Caco-2 (cell line): ENCODE results near the gene CCDC70. TPM values are rescaled to one million over a fixed set of nuclear protein-coding genes. Genes with fewer than 3 reads are reported as not detected.

ENCODE experiments used
- BruUV-seq: library from RNA; stranded (reverse); fragments of 400-500 nt; replicated peaks from 2 replicates; lab custom pipeline; 2021; lab: Mats Ljungman, UMichigan
- CTCF ChIA-PET: fragments of 300-600 bp; sonication (Branson Sonifier 250); formaldehyde crosslinking; loops from one replicate; lab custom pipeline; 2022; ENCODE audit warnings: antibody characterized with exemption; lab: Charles Lee
- POLR2A ChIA-PET: fragments of 300-600 bp; sonication (Branson Sonifier 250); formaldehyde crosslinking; loops from one replicate; lab custom pipeline; 2022; ENCODE audit warnings: antibody characterized with exemption; lab: Charles Lee
- DNase-seq, 2 experiments: peaks; one replicate each; pipeline versions ENCODE4 v3.0.0 to v3.0.0-alpha.2; 2020 to 2022
- H3K27me3 ChIP-seq: replicated peaks from 2 replicates; pipeline ENCODE4 v1.6.0; 2011; ENCODE audit warnings: low read length; ENCODE audit not compliant: control insufficient read depth, insufficient read depth
- H3K36me3 ChIP-seq: 2 replicates; pipeline ENCODE4 v1.5.1; 2011; ENCODE audit warnings: low read length; ENCODE audit not compliant: control insufficient read depth, insufficient read depth
- H3K4me1 ChIP-seq: fragments of 250-450 bp; sonication (Bioruptor Pico); 2 replicates; pipeline ENCODE4 v1.5.1; 2020; ENCODE audit warnings: mild to moderate bottlenecking
- H3K4me3 ChIP-seq: 2 replicates; pipeline ENCODE4 v1.5.1; 2011; ENCODE audit warnings: low read depth, mild to moderate bottlenecking, control low read depth, low read length
- H3K9me3 ChIP-seq: fragments of 250-450 bp; sonication (Bioruptor Pico); 2 replicates; pipeline ENCODE4 v1.5.1; 2020; ENCODE audit warnings: mild to moderate bottlenecking, moderate library complexity
- H3K27ac Mint-ChIP-seq: one replicate; pipeline ENCODE4 v1.8.0; 2022; ENCODE audit warnings: mixed read lengths; ENCODE audit not compliant: unreplicated experiment
- H3K27me3 Mint-ChIP-seq: one replicate; pipeline ENCODE4 v1.8.0; 2022; ENCODE audit warnings: mixed read lengths; ENCODE audit not compliant: insufficient read depth, unreplicated experiment
- H3K36me3 Mint-ChIP-seq: one replicate; pipeline ENCODE4 v1.8.0; 2022; ENCODE audit warnings: mild to moderate bottlenecking, mixed read lengths; ENCODE audit not compliant: insufficient read depth, unreplicated experiment
- H3K4me1 Mint-ChIP-seq: one replicate; pipeline ENCODE4 v1.8.0; 2022; ENCODE audit warnings: low read depth, mixed read lengths; ENCODE audit not compliant: unreplicated experiment
- H3K4me3 Mint-ChIP-seq: one replicate; pipeline ENCODE4 v1.8.0; 2022; ENCODE audit warnings: mild to moderate bottlenecking, moderate library complexity, mixed read lengths; ENCODE audit not compliant: unreplicated experiment
- H3K9me3 Mint-ChIP-seq: one replicate; pipeline ENCODE4 v1.8.0; 2022; ENCODE audit warnings: mixed read lengths; ENCODE audit not compliant: unreplicated experiment
- intact Hi-C: fragments of 100-400 bp; cut with micrococcal nuclease; formaldehyde crosslinking; loops from one replicate; pipeline ENCODE4 v1.10.0; 2022; ENCODE audit not compliant: unreplicated experiment
- total RNA-seq: library from RNA; stranded (reverse); gene quantifications from 2 replicates; pipeline ENCODE4 v1.2.3, GENCODE V29; 2022
- TF ChIP-seq, protein P1 (sequence below), 2 experiments: fragments of 200-600 bp in 1 of 2; IDR thresholded peaks; 1 replicate in 1 of 2; 2 replicates in 1 of 2; pipeline versions ENCODE4 v1.5.1 to v1.8.0; 2011 to 2022; ENCODE audit warnings: antibody characterized with exemption in 1 of 2, control low read depth in 1 of 2, inconsistent platforms in 1 of 2, low read depth in 1 of 2, low read length in 1 of 2, mild to moderate bottlenecking in 1 of 2, moderate library complexity in 1 of 2; ENCODE audit not compliant: insufficient read depth in 1 of 2, severe bottlenecking in 1 of 2, unreplicated experiment in 1 of 2

The CCDC70 gene
- total RNA-seq, 1 experiment from 2014 or later, result not detected

GRCh38 chr13:51856027-51856736 is 5.6 kb upstream of the CCDC70 start:
- no peak overlapping the region for H3K4me3 ChIP-seq
- TF ChIP-seq, protein P1, sequence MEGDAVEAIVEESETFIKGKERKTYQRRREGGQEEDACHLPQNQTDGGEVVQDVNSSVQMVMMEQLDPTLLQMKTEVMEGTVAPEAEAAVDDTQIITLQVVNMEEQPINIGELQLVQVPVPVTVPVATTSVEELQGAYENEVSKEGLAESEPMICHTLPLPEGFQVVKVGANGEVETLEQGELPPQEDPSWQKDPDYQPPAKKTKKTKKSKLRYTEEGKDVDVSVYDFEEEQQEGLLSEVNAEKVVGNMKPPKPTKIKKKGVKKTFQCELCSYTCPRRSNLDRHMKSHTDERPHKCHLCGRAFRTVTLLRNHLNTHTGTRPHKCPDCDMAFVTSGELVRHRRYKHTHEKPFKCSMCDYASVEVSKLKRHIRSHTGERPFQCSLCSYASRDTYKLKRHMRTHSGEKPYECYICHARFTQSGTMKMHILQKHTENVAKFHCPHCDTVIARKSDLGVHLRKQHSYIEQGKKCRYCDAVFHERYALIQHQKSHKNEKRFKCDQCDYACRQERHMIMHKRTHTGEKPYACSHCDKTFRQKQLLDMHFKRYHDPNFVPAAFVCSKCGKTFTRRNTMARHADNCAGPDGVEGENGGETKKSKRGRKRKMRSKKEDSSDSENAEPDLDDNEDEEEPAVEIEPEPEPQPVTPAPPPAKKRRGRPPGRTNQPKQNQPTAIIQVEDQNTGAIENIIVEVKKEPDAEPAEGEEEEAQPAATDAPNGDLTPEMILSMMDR (IDR thresholded peaks at IDR 0.05; ENCODE audit: insufficient read depth in 1 of 2, low read depth in 1 of 2, low read length in 1 of 2, severe bottlenecking in 1 of 2, unreplicated experiment in 1 of 2), result no peak
- H3K36me3 Mint-ChIP-seq, result peaks cover 6% of the 10 kb centered on the region
- H3K4me3 Mint-ChIP-seq, result no peak overlapping the region
- DNase-seq, result peak; percentile 48 to 60
- H3K27me3 Mint-ChIP-seq, result no peaks in the 10 kb centered on the region
- H3K27me3 ChIP-seq, result no peaks in the 10 kb centered on the region
- peaks cover 39% of the 10 kb centered on the region for H3K4me1 Mint-ChIP-seq
- ChIA-PET POLR2A (interaction anchor here (0.6 kb wide), 1 partner anchor 53 kb away, joined by 3 read pairs; no protein-coding TSS in a partner anchor), CTCF (no interaction called here)
- BruUV-seq, result no TSS peak
- intact Hi-C loops, result loop anchor here (5.0 kb wide), 2 partner anchors 141 to 404 kb away; partner anchors contain the start of gene INTS6
- peaks cover 9% of the 10 kb centered on the region for H3K9me3 ChIP-seq
- peaks cover 11% of the 10 kb centered on the region for H3K9me3 Mint-ChIP-seq
- H3K36me3 ChIP-seq, result no peaks in the 10 kb centered on the region
- H3K27ac Mint-ChIP-seq, result peak overlapping the region; percentile 26
- H3K4me1 ChIP-seq, result peaks cover 36% of the 10 kb centered on the region

DNA sequence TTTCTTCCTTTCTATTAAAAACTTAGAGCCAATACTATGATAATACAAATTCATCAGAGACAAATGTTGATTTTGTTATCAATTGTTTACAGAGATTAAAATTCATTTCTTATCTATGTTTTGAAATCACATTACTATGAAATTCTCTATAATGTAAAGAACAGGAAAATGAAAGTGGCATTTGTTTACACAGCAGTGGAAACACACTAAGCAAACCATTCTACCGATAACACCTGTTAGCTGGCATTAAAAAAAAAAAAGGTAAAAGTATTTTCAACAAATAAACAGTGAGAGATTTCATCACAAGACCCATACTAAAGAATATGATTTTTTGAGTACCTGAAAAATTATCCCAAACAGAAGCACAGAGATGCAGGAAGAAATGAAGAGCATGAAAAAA is 4.8 kb upstream of the CCDC70 start:
- TF ChIP-seq, protein P1 (IDR thresholded peaks at IDR 0.05; ENCODE audit: insufficient read depth in 1 of 2, low read depth in 1 of 2, low read length in 1 of 2, severe bottlenecking in 1 of 2, unreplicated experiment in 1 of 2), result no peak
- POLR2A ChIA-PET, result interaction anchor here (0.6 kb wide), 1 partner anchor 52 kb away, joined by 4 read pairs; no protein-coding TSS in a partner anchor
- Mint-ChIP-seq H3K27me3 (no peaks in the 10 kb centered on the region), H3K4me1 (peaks cover 39% of the 10 kb centered on the region), H3K4me3 (no peak overlapping the region), H3K9me3 (peaks cover 11% of the 10 kb centered on the region), H3K27ac (no peak overlapping the region), H3K36me3 (peaks cover 6% of the 10 kb centered on the region)
- no TSS peak for BruUV-seq
- Histone ChIP-seq H3K9me3 (peaks cover 9% of the 10 kb centered on the region), H3K36me3 (no peaks in the 10 kb centered on the region), H3K4me3 (no peak overlapping the region), H3K4me1 (peaks cover 36% of the 10 kb centered on the region), H3K27me3 (no peaks in the 10 kb centered on the region)
- DNase-seq, result peak in 1 of 2 experiments; percentile 38
- CTCF ChIA-PET, result no interaction called here
- intact Hi-C loops, result loop anchor here (5.0 kb wide), 2 partner anchors 140 to 405 kb away; partner anchors contain the start of gene INTS6

DNA sequence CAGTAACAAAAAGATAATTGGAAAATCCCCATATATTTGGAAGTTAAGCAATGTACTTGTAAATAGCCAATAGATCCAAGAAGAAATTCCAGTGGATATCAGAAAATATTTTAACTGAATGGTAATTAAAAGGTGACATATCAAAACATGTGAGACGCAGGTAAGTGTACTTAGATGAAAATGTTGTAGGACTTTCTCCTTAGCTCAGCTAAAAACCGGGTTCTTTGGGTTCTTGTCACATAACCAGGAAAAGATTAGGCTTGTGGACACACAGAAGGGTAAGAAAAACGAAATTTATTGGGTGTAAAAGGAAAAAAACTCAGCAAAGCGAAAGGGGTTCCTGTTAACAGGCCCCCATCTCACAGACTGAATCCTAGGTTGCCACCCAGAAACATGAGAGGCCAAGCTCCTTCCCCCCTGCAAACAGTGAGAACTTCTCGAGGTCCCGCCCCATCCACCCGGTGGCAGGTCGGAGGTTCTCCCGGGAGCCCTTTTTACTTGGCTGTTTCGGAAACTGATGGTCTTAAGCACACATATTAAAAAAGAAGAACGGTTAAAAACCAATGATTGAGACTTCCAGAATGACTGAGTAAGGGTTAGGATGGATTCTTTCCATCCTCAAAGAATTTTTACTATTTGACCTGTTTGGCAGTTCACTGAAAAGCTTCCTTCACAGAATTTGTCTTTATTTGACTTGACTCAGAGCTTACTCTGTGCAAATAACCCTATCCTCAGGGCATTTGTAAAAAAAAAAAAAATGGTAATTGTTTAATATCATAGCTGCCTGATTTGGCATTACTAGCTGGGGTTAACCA is 3.1 kb upstream of the CCDC70 start:
- no TSS peak for BruUV-seq
- peak in 1 of 2 experiments; percentile 26 for DNase-seq
- peak overlapping the region; percentile 59 for H3K4me3 Mint-ChIP-seq
- peaks cover 39% of the 10 kb centered on the region for H3K4me1 Mint-ChIP-seq
- H3K9me3 ChIP-seq, result peaks cover 9% of the 10 kb centered on the region
- ChIA-PET CTCF (interaction anchor here (0.5 to 1.0 kb wide), 2 partner anchors 262 to 270 kb away, joined by 3 to 4 read pairs; partner anchors contain the start of gene NEK5), POLR2A (interaction anchor here (1.3 kb wide), 1 partner anchor 406 kb away, joined by 4 read pairs; the partner anchor contains the start of gene INTS6)
- H3K36me3 ChIP-seq, result no peaks in the 10 kb centered on the region
- intact Hi-C loops, result loop anchor here (5.0 kb wide), 2 partner anchors 139 to 406 kb away; partner anchors contain the start of gene INTS6
- TF ChIP-seq, protein P1 (IDR thresholded peaks at IDR 0.05; ENCODE audit: insufficient read depth in 1 of 2, low read depth in 1 of 2, low read length in 1 of 2, severe bottlenecking in 1 of 2, unreplicated experiment in 1 of 2), result no peak
- H3K4me3 ChIP-seq, result no peak overlapping the region
- peaks cover 6% of the 10 kb centered on the region for H3K36me3 Mint-ChIP-seq
- no peaks in the 10 kb centered on the region for H3K27me3 ChIP-seq
- H3K27ac Mint-ChIP-seq, result peak overlapping the region; percentile 25
- peaks cover 36% of the 10 kb centered on the region for H3K4me1 ChIP-seq
- H3K9me3 Mint-ChIP-seq, result peaks cover 11% of the 10 kb centered on the region
- no peaks in the 10 kb centered on the region for H3K27me3 Mint-ChIP-seq
